Measurements from ENCODE around the gene MATN3. TPM values are rescaled to one million over a fixed set of nuclear protein-coding genes. Genes with fewer than 3 reads are reported as not detected.

The MATN3 gene
- total and polyA plus RNA-seq, 4 donors = 0.05 to 0.10 (median 0.08) TPM; not detected in 1

DNA sequence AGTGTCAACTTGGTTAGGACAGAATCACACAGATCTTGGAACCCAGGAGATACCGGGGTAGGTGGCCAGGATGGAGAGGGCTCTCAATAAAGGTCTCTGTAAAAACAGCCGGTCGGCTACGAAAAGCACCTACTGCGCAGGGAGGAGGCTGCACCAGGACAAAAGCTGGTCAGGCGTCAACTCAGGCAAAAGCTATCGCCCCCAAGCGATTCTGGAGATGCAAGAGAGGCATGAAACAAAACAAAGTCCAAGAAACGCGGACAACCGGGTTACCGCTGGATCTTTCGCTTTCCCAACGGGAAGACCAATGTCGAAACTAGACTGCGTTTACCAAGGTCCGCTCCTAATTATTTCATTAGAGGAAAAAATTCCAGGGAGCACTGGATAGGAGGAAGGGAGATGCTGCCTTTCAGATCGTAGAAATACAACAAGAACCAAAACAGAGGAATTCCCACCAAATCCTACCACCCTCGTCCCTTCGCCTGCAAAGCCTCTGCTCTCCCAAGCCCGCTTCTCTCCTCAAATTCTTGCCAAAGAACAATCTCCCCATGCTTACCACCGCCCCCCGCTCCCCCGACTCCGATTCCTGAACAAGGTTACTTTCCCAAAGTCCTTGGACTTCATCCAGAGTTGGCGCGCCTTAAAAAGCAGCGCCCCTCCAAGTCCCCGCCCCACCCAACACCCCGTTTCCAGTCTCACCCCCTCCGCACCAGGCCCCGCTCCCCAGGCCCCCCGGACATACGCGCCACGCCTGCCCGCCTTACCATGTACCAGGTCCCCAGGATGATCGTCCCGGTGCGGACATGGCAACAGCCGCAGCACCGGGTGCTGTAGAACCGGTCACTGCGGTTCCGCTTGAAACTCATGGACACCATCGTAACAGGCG lies 38.4 kb upstream of the MATN3 start:
- no peaks in the 10 kb centered on the region for H3K36me3 ChIP-seq (ENCODE audit: control insufficient read depth in 4 of 4, insufficient read depth in 3 of 4, low read depth in 1 of 4, low read length in 3 of 4)
- H3K4me3 ChIP-seq (ENCODE audit: low read depth in 1 of 3, low read length in 3 of 3) = peak overlapping the region; percentile 78 to 97 (median 92)
- no peaks in the 10 kb centered on the region for H3K27me3 ChIP-seq (ENCODE audit: control insufficient read depth in 4 of 4, insufficient read depth in 4 of 4, low read length in 3 of 4)
- DNase-seq (ENCODE audit: low spot score) = peak; percentile 56
- no peak for TF ChIP-seq NR2F2 (IDR thresholded peaks at IDR 0.05)
- TF ChIP-seq RXRA (IDR thresholded peaks at IDR 0.05) = peak; percentile 41 to 44
- TF ChIP-seq, protein P1, sequence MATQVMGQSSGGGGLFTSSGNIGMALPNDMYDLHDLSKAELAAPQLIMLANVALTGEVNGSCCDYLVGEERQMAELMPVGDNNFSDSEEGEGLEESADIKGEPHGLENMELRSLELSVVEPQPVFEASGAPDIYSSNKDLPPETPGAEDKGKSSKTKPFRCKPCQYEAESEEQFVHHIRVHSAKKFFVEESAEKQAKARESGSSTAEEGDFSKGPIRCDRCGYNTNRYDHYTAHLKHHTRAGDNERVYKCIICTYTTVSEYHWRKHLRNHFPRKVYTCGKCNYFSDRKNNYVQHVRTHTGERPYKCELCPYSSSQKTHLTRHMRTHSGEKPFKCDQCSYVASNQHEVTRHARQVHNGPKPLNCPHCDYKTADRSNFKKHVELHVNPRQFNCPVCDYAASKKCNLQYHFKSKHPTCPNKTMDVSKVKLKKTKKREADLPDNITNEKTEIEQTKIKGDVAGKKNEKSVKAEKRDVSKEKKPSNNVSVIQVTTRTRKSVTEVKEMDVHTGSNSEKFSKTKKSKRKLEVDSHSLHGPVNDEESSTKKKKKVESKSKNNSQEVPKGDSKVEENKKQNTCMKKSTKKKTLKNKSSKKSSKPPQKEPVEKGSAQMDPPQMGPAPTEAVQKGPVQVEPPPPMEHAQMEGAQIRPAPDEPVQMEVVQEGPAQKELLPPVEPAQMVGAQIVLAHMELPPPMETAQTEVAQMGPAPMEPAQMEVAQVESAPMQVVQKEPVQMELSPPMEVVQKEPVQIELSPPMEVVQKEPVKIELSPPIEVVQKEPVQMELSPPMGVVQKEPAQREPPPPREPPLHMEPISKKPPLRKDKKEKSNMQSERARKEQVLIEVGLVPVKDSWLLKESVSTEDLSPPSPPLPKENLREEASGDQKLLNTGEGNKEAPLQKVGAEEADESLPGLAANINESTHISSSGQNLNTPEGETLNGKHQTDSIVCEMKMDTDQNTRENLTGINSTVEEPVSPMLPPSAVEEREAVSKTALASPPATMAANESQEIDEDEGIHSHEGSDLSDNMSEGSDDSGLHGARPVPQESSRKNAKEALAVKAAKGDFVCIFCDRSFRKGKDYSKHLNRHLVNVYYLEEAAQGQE (IDR thresholded peaks at IDR 0.05) = peak; percentile 64
- peak; percentile 9 for TF ChIP-seq MAX (IDR thresholded peaks at IDR 0.05)
- no peak for TF ChIP-seq FOXA1 (IDR thresholded peaks at IDR 0.05)
- TF ChIP-seq HNF4G (IDR thresholded peaks at IDR 0.05) = no peak
- TF ChIP-seq YY1 (IDR thresholded peaks at IDR 0.05) = peak; percentile 50
- TF ChIP-seq GABPA (IDR thresholded peaks at IDR 0.05 in 1 of 2, conservative IDR thresholded peaks at IDR 0.05 in 1 of 2) = peak in 1 of 2 donors; percentile 12
- peak in 1 of 2 donors; percentile 13 for TF ChIP-seq RAD21 (IDR thresholded peaks at IDR 0.05)
- TF ChIP-seq TAF1 (conservative IDR thresholded peaks at IDR 0.05) = no peak
- no peak for TF ChIP-seq SP1 (IDR thresholded peaks at IDR 0.05)
- TF ChIP-seq HNF4A (conservative IDR thresholded peaks at IDR 0.05) = peak; percentile 80 to 83
- TF ChIP-seq CTCF (IDR thresholded peaks at IDR 0.05; ENCODE audit: low read depth, low read length, missing input control) = no peak
- peak in 1 of 2 donors; percentile 20 for TF ChIP-seq JUND (IDR thresholded peaks at IDR 0.05)
- TF ChIP-seq, protein P2, sequence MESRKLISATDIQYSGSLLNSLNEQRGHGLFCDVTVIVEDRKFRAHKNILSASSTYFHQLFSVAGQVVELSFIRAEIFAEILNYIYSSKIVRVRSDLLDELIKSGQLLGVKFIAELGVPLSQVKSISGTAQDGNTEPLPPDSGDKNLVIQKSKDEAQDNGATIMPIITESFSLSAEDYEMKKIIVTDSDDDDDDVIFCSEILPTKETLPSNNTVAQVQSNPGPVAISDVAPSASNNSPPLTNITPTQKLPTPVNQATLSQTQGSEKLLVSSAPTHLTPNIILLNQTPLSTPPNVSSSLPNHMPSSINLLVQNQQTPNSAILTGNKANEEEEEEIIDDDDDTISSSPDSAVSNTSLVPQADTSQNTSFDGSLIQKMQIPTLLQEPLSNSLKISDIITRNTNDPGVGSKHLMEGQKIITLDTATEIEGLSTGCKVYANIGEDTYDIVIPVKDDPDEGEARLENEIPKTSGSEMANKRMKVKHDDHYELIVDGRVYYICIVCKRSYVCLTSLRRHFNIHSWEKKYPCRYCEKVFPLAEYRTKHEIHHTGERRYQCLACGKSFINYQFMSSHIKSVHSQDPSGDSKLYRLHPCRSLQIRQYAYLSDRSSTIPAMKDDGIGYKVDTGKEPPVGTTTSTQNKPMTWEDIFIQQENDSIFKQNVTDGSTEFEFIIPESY (IDR thresholded peaks at IDR 0.05) = no peak
- no peak for TF ChIP-seq FOXA2 (IDR thresholded peaks at IDR 0.05)
- TF ChIP-seq EGR1 (IDR thresholded peaks at IDR 0.05; ENCODE audit: low read depth in 2 of 2) = no peak
- TF ChIP-seq ATF3 (IDR thresholded peaks at IDR 0.05) = no peak
- H3K27ac ChIP-seq (ENCODE audit: low read depth in 1 of 2, low read length in 2 of 2) = peak overlapping the region; percentile 99
- H3K9me3 ChIP-seq (ENCODE audit: control insufficient read depth in 4 of 4, low read length in 3 of 4) = no peaks in the 10 kb centered on the region
- H3K9ac ChIP-seq (ENCODE audit: low read depth in 1 of 2, low read length in 2 of 2) = peak overlapping the region; percentile 97 to 99
- peaks cover 2 to 27% (median 19%) of the 10 kb centered on the region in 4 donors for H3K4me1 ChIP-seq (ENCODE audit: control insufficient read depth in 4 of 4, insufficient read depth in 4 of 4, low read length in 3 of 4)
- WGBS = under 1% methylated on average over 47 of the region's 47 CpGs

Measured in liver (tissue), 9 donors.